OCI-LY1 (cell line): ENCODE data around the gene SPNS2.

ENCODE experiments used
- H2AFZ ChIP-seq: fragments of 200-600 bp; sonication (generic), shearing (Covaris generic); 2 replicates; pipeline ENCODE4 v1.6.0; 2014; ENCODE audit warnings: antibody characterized with exemption, mild to moderate bottlenecking, low read length
- H3F3A ChIP-seq: fragments of 200-600 bp; sonication (generic), shearing (Covaris generic); 2 replicates; pipeline ENCODE4 v1.6.0; 2014; ENCODE audit warnings: mild to moderate bottlenecking, antibody characterized with exemption, low read length, moderate library complexity; ENCODE audit not compliant: insufficient read depth
- H3K27ac ChIP-seq: fragments of 200-600 bp; sonication (generic); 2 replicates; pipeline ENCODE4 v1.5.1; 2014; ENCODE audit warnings: low read length, mixed run types, mild to moderate bottlenecking, low read depth; ENCODE audit not compliant: poor library complexity, severe bottlenecking
- H3K27me3 ChIP-seq: fragments of 200-600 bp; sonication (generic); 2 replicates; pipeline ENCODE4 v1.6.0; 2014; ENCODE audit warnings: antibody characterized with exemption, mild to moderate bottlenecking, low read length, moderate library complexity; ENCODE audit not compliant: insufficient read depth
- H3K36me3 ChIP-seq: fragments of 200-600 bp; sonication (generic); 2 replicates; pipeline ENCODE4 v1.6.1; 2014; ENCODE audit warnings: mild to moderate bottlenecking, antibody characterized with exemption, low read length, moderate library complexity, mixed read lengths; ENCODE audit not compliant: insufficient read depth
- H3K4me1 ChIP-seq: fragments of 200-600 bp; sonication (generic); 2 replicates; pipeline ENCODE4 v1.5.1; 2014; ENCODE audit warnings: mild to moderate bottlenecking, low read length, moderate library complexity; ENCODE audit not compliant: insufficient read depth, severe bottlenecking
- H3K4me2 ChIP-seq: fragments of 200-600 bp; sonication (generic), shearing (Covaris generic); 2 replicates; pipeline ENCODE4 v1.6.1; 2014; ENCODE audit warnings: low read length
- H3K4me3 ChIP-seq: fragments of 200-600 bp; sonication (generic); 2 replicates; pipeline ENCODE4 v1.5.1; 2014; ENCODE audit warnings: low read length, low read depth, mild to moderate bottlenecking, mixed read lengths; ENCODE audit not compliant: poor library complexity, severe bottlenecking
- H3K79me2 ChIP-seq: fragments of 200-600 bp; shearing (Covaris generic); 2 replicates; pipeline ENCODE4 v1.6.1; 2016; ENCODE audit warnings: mixed run types, low read length, mixed read lengths; ENCODE audit not compliant: insufficient read depth
- H3K9ac ChIP-seq: fragments of 200-600 bp; sonication (generic), shearing (Covaris generic); 2 replicates; pipeline ENCODE4 v1.6.1; 2014; ENCODE audit warnings: mild to moderate bottlenecking, low read length, mixed read lengths
- H3K9me2 ChIP-seq: fragments of 200-600 bp; sonication (generic), shearing (Covaris generic); 2 replicates; pipeline ENCODE4 v1.6.1; 2014; ENCODE audit warnings: low read depth, mild to moderate bottlenecking, low read length, mixed read lengths
- H3K9me3 ChIP-seq: fragments of 200-600 bp; shearing (Covaris generic); 2 replicates; pipeline ENCODE4 v1.6.1; 2014; ENCODE audit warnings: low read length, mixed read lengths
- H4K20me1 ChIP-seq: fragments of 200-600 bp; sonication (generic), shearing (Covaris generic); 2 replicates; pipeline ENCODE4 v1.6.0; 2016; ENCODE audit warnings: mild to moderate bottlenecking, low read length; ENCODE audit not compliant: insufficient read depth
- EZH2 ChIP-seq: fragments of 200-600 bp; sonication (generic), shearing (Covaris generic); IDR thresholded peaks from 2 replicates; pipeline ENCODE4 v1.8.0; 2017; ENCODE audit warnings: borderline replicate concordance, mixed run types, mild to moderate bottlenecking, antibody characterized with exemption, low read length, moderate library complexity, mixed read lengths
- TF ChIP-seq, protein P1 (sequence below): fragments of 200-600 bp; sonication (generic), shearing (Covaris generic); IDR thresholded peaks from 2 replicates; pipeline ENCODE4 v1.5.1; 2017; ENCODE audit warnings: mild to moderate bottlenecking, antibody characterized with exemption, low read length, moderate library complexity, mixed read lengths

The SPNS2 gene

DNA sequence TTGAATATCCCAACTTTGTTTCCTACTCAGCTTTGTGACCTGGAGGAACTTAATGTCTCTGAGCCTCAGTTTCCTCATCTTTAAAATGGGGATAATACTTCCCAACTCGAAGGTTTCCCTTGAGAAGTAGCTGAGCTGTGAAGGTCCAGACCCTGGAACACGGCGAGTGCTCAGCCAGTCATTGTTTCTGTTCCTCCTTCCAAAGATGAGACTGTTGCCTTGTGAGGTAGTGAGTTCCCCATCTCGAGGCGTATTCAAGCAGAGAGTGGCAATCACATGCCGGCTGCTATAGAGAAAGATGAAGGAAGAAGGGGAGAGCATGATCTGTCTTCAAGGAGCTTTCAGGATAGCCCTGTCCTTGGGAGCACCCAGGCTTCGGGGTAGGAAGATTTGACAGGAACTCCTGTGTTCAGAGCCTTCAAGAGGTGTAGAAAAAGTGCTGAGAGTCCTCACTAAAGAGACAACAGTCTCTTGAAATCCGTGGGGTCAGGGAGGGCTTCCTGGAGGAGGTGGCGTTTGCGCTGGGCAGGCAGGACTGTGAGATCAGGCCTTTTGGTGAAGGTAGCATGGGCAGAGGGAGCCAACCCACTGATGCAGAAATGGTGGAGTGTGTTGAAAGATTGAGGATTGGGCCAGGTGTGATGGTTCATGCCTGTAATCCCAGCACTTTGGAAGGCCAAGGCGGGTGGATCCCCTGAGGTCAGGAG, 27.2 kb downstream of the SPNS2 start:
- H3K79me2 ChIP-seq = no peaks in the 10 kb centered on the region
- no peaks in the 10 kb centered on the region for H4K20me1 ChIP-seq
- H3K36me3 ChIP-seq = no peaks in the 10 kb centered on the region
- no peaks in the 10 kb centered on the region for H3F3A ChIP-seq
- TF ChIP-seq, protein P1, sequence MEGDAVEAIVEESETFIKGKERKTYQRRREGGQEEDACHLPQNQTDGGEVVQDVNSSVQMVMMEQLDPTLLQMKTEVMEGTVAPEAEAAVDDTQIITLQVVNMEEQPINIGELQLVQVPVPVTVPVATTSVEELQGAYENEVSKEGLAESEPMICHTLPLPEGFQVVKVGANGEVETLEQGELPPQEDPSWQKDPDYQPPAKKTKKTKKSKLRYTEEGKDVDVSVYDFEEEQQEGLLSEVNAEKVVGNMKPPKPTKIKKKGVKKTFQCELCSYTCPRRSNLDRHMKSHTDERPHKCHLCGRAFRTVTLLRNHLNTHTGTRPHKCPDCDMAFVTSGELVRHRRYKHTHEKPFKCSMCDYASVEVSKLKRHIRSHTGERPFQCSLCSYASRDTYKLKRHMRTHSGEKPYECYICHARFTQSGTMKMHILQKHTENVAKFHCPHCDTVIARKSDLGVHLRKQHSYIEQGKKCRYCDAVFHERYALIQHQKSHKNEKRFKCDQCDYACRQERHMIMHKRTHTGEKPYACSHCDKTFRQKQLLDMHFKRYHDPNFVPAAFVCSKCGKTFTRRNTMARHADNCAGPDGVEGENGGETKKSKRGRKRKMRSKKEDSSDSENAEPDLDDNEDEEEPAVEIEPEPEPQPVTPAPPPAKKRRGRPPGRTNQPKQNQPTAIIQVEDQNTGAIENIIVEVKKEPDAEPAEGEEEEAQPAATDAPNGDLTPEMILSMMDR = no peak
- no peak for TF ChIP-seq EZH2
- H2AFZ ChIP-seq = no peak overlapping the region
- H3K4me3 ChIP-seq = no peak overlapping the region
- peaks cover 18% of the 10 kb centered on the region for H3K4me1 ChIP-seq
- H3K27ac ChIP-seq = no peak overlapping the region
- H3K27me3 ChIP-seq = no peaks in the 10 kb centered on the region
- no peak overlapping the region for H3K4me2 ChIP-seq
- H3K9me2 ChIP-seq = no peaks in the 10 kb centered on the region
- no peak overlapping the region for H3K9ac ChIP-seq
- no peaks in the 10 kb centered on the region for H3K9me3 ChIP-seq

DNA sequence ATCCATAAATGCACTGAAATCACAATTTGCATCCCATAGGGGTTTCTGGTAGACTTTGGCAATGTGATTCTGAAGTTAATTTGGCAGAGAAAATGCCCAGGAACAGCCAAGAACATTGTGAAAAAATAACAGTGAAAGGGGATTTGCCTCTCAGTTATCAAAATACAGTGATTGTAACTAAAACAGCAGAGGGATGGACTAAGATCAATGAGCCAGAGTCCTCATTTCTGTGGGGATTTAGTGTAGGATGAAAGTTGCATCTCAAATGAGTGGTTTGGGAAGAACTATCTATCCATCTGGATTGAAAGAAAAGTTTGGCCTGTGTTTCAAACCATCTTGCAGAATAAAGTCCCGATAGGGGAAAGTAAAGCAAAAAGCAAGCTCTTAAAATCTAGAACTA, 28.5 kb downstream of the SPNS2 start:
- Histone ChIP-seq H3K27ac (no peak overlapping the region), H3K9me3 (no peaks in the 10 kb centered on the region)

DNA sequence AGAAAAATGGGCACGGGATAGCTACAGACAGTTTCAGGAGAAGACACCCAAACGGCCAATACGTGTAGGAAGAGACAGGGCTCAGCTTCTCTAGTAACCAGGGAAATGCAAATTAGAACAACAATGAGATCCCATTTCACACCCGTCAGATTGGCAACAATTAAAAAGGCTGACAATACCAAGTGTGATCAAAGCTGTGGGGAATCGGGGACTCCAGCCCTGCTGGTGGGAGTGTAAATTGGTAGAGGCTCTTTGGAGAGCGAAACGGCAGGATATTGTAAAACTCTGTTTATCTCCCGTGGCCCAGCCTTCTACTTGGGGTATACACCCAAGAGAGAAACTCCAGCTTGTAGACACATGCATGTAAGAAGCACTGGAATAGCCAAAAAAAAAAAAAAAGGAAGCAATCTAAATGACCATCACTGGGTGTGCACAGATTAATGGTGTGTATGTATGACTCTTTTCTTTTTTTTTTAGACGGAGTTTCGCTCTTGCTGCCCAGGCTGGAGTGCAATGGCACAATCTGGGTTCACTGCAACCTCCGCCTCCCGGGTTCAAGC, 29.0 kb downstream of the SPNS2 start:
- Histone ChIP-seq H3K4me2 (no peak overlapping the region), H3K27ac (no peak overlapping the region), H3K9me3 (no peaks in the 10 kb centered on the region), H3K27me3 (peaks cover 4% of the 10 kb centered on the region; the same call in 1 of the 2 replicates), H2AFZ (no peak overlapping the region), H3K36me3 (no peaks in the 10 kb centered on the region), H3F3A (no peaks in the 10 kb centered on the region), H3K9ac (no peak overlapping the region), H3K4me3 (no peak overlapping the region), H4K20me1 (no peaks in the 10 kb centered on the region), H3K4me1 (peaks cover 17% of the 10 kb centered on the region), H3K9me2 (no peaks in the 10 kb centered on the region), H3K79me2 (no peaks in the 10 kb centered on the region)
- TF ChIP-seq, protein P1 = no peak
- TF ChIP-seq EZH2 = no peak

More for the DNA sequence above, 28.5 kb downstream of the SPNS2 start:
- no peak overlapping the region for H3K4me3 ChIP-seq
- no peaks in the 10 kb centered on the region for H3K36me3 ChIP-seq
- H3K79me2 ChIP-seq = no peaks in the 10 kb centered on the region
- no peaks in the 10 kb centered on the region; the same call in 1 of the 2 replicates for H3K27me3 ChIP-seq
- no peaks in the 10 kb centered on the region for H4K20me1 ChIP-seq
- peaks cover 18% of the 10 kb centered on the region for H3K4me1 ChIP-seq
- TF ChIP-seq EZH2 = no peak
- TF ChIP-seq, protein P1 = no peak
- no peaks in the 10 kb centered on the region for H3F3A ChIP-seq
- no peak overlapping the region for H2AFZ ChIP-seq
- H3K4me2 ChIP-seq = no peak overlapping the region
- H3K9ac ChIP-seq = no peak overlapping the region
- no peaks in the 10 kb centered on the region for H3K9me2 ChIP-seq
